Transverse colon (tissue), 4 donors: ENCODE measurements around the gene ZFAND2A. TPM values are rescaled to one million over a fixed set of nuclear protein-coding genes. Genes with fewer than 3 reads are reported as not detected.

Experiments
- DNase-seq: peaks from one replicate; pipeline ENCODE4 v3.0.0-alpha.2; 2019
- H3K27ac ChIP-seq, 4 donors: fragments of 200-600 bp; sonication (generic); 2 replicates each; pipeline ENCODE4 v1.5.1; 2016 to 2018; ENCODE audit warnings: inconsistent platforms in 4 of 4
- H3K27me3 ChIP-seq: fragments of 200-600 bp; sonication (generic); 2 replicates; pipeline ENCODE4 v1.5.1; 2017; ENCODE audit warnings: inconsistent platforms
- H3K36me3 ChIP-seq, 4 donors: fragments of 200-600 bp; sonication (generic); 2 replicates each; pipeline ENCODE4 v1.5.1; 2017 to 2019; ENCODE audit warnings: inconsistent platforms in 4 of 4
- H3K4me1 ChIP-seq, 4 donors: fragments of 200-600 bp; sonication (generic); 2 replicates each; pipeline ENCODE4 v1.5.1; 2017 to 2020; ENCODE audit warnings: inconsistent platforms in 4 of 4
- H3K4me3 ChIP-seq, 4 donors: fragments of 200-600 bp; sonication (generic); 1 replicate in 1 of 4; 2 replicates in 3 of 4; pipeline versions ENCODE4 v1.5.1 to v1.6.1; 2017 to 2019; ENCODE audit warnings: inconsistent platforms in 4 of 4
- H3K9me3 ChIP-seq, 2 donors: fragments of 200-600 bp; sonication (generic); 2 replicates each; pipeline ENCODE4 v1.5.1; 2017 to 2019; ENCODE audit warnings: inconsistent platforms in 2 of 2
- EP300 ChIP-seq: sonication (generic); formaldehyde crosslinking; IDR thresholded peaks from one replicate; pipeline ENCODE4 v1.6.1; 2017; ENCODE audit warnings: antibody characterized with exemption, low read depth
- POLR2A ChIP-seq: fragments of 450-650 bp; IDR thresholded peaks from one replicate; pipeline ENCODE4 v1.6.1; 2016; ENCODE audit warnings: antibody characterized with exemption, mild to moderate bottlenecking, moderate library complexity
- POLR2AphosphoS5 ChIP-seq, 3 donors: sonication (generic); formaldehyde crosslinking; IDR thresholded peaks; one replicate each; pipeline ENCODE4 v1.6.1; 2016; ENCODE audit warnings: antibody characterized with exemption in 3 of 3
- WGBS, 2 donors: methylation state at CpG; one replicate each; pipeline ENCODE4 v1.1.5; 2018; ENCODE audit warnings: low coverage in 1 of 2; 5-methylcytosine and 5-hydroxymethylcytosine counted together
- in situ Hi-C, 4 donors: fragments of 200-750 bp; cut with MboI; loops; one replicate each; pipeline versions ENCODE4 v1.15.0 to v1.15.1; 2017; ENCODE audit warnings: low sequenced_read_pairs in 3 of 4, low pct_ligation_motif_present in 1 of 4, low pct_unique_long_range_greater_than_20kb in 1 of 4
- intact Hi-C: fragments of 100-400 bp; cut with DNase I; formaldehyde crosslinking; loops from one replicate; pipeline ENCODE4 v1.15.1; 2023; ENCODE audit warnings: low total_unique reads
- total RNA-seq, 4 donors: library from RNA; depleted of rRNA; stranded (reverse); fragments of >200 nt; gene quantifications; one replicate each; pipeline ENCODE4 v1.1.0, GENCODE V29; 2016
- TF ChIP-seq, protein P1 (sequence below), 5 experiments: fragments of 200-600 bp in 3 of 5; fragments of 450-650 bp in 2 of 5; sonication (generic) in 3 of 5; IDR thresholded peaks; 1 replicate in 2 of 5; 2 replicates in 3 of 5; pipeline ENCODE4 v1.5.1; 2016 to 2017; ENCODE audit warnings: antibody characterized with exemption in 5 of 5, inconsistent platforms in 3 of 5, mild to moderate bottlenecking in 2 of 5, moderate library complexity in 1 of 5

The ZFAND2A gene
- total RNA-seq, 4 donors from 2014 or later, result 33.3 to 124 (median 53.1) TPM

- DNase-seq, result no peak
- in situ Hi-C loops (no loop called here), intact Hi-C loops (no loop called here)
- Histone ChIP-seq H3K4me3 (no peak overlapping the region), H3K27me3 (no peaks in the 10 kb centered on the region), H3K36me3 (no peaks in the 10 kb centered on the region), H3K9me3 (no peaks in the 10 kb centered on the region), H3K27ac (no peak overlapping the region), H3K4me1 (no peaks in the 10 kb centered on the region)
- no peak for TF ChIP-seq EP300
- no peak for TF ChIP-seq POLR2A
- TF ChIP-seq POLR2AphosphoS5 (IDR thresholded peaks at IDR 0.05), result no peak
- TF ChIP-seq, protein P1, sequence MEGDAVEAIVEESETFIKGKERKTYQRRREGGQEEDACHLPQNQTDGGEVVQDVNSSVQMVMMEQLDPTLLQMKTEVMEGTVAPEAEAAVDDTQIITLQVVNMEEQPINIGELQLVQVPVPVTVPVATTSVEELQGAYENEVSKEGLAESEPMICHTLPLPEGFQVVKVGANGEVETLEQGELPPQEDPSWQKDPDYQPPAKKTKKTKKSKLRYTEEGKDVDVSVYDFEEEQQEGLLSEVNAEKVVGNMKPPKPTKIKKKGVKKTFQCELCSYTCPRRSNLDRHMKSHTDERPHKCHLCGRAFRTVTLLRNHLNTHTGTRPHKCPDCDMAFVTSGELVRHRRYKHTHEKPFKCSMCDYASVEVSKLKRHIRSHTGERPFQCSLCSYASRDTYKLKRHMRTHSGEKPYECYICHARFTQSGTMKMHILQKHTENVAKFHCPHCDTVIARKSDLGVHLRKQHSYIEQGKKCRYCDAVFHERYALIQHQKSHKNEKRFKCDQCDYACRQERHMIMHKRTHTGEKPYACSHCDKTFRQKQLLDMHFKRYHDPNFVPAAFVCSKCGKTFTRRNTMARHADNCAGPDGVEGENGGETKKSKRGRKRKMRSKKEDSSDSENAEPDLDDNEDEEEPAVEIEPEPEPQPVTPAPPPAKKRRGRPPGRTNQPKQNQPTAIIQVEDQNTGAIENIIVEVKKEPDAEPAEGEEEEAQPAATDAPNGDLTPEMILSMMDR (IDR thresholded peaks at IDR 0.05), result no peak
- 90 to 100% methylated on average over 1 to 13 of the region's 13 CpGs for WGBS, 2 donors
Observed at GRCh38 chr7:1114088-1114487, 45.9 kb downstream of the ZFAND2A start.

DNA sequence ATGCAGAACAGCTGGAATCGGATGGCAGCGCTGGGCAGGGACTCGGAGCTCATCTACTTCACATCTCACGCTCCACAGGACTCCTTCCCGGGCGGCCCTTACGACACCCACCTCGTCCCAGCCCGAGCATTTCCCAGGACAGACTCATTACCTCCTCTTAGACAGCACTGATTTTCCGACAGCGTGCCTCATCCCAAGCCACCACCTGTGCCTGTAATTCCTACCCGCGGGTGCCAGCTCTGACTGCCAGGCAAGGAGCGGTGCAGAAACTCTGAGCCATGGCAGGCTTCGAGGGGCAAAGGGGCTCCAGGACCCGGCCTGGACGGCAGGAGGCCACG lies 46.5 kb downstream of the ZFAND2A start:
- DNase-seq, result no peak
- 96% methylated on average over 18 of the region's 18 CpGs; no CpG with 5 or more reads in 1 of the 2 donors for WGBS, 2 donors
- H3K4me3 ChIP-seq, result no peak overlapping the region
- H3K36me3 ChIP-seq, result no peaks in the 10 kb centered on the region
- intact Hi-C loops (no loop called here), in situ Hi-C loops (no loop called here)
- TF ChIP-seq POLR2A (no peak), POLR2AphosphoS5 (IDR thresholded peaks at IDR 0.05) (no peak), EP300 (no peak)
- TF ChIP-seq, protein P1 (IDR thresholded peaks at IDR 0.05), result no peak
- H3K27me3 ChIP-seq, result no peaks in the 10 kb centered on the region
- H3K4me1 ChIP-seq, result no peaks in the 10 kb centered on the region
- no peak overlapping the region for H3K27ac ChIP-seq
- no peaks in the 10 kb centered on the region for H3K9me3 ChIP-seq

DNA sequence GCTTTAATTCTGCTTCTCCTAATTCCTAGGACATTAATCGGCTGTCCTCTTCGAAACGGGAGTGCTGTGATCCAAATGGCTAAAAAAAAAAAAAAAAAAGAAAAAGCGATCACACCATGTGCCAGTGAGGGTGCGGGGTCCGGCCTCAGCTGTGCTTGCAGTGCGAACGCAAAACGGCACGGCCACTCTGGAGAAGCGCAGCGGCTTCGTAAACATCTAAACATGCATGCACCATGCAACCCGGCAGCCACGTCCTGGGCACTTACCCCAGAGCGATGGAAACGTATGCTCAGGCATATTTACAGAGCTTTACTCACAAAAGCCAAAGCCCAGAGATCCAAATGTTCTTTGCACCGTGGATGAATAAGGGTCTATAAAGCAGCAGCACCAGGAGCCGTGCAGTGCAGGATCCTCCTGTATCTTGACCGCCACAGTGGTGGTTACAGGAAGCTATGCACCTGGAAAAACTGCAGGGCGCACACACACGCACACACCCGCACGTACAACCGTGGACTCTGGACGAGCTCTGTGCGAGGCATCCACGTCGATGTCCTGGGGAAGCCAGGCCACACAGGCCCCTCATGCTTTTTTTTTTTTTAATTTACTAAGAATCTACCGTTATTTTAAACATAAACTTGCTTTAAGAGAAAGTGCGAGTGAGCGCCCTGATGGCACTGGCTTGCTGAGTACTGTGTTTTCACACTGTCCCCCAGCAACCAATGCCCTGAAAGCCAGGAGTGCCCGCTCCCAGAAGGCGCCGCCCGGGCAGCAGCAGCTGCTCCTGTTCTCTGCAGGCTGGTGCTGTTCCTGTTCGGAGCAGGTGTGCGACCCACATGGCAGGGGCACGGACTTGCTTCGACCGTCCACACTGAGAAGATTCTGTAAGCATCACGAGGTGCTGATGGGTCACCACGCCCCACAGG lies 47.1 kb downstream of the ZFAND2A start:
- no peaks in the 10 kb centered on the region for H3K27me3 ChIP-seq
- no peaks in the 10 kb centered on the region for H3K36me3 ChIP-seq
- DNase-seq, result no peak
- intact Hi-C loops, result no loop called here
- H3K9me3 ChIP-seq, result no peaks in the 10 kb centered on the region
- no peak overlapping the region for H3K4me3 ChIP-seq
- H3K4me1 ChIP-seq, result no peaks in the 10 kb centered on the region
- no peak overlapping the region for H3K27ac ChIP-seq
- in situ Hi-C loops, result no loop called here
- TF ChIP-seq POLR2A, result no peak
- no peak for TF ChIP-seq EP300
- TF ChIP-seq POLR2AphosphoS5 (IDR thresholded peaks at IDR 0.05), result no peak
- TF ChIP-seq, protein P1 (IDR thresholded peaks at IDR 0.05), result no peak
- 94 to 96% methylated on average over 26 to 43 of the region's 43 CpGs for WGBS, 2 donors

GRCh38 chr7:1112109-1112508 lies 47.9 kb downstream of the ZFAND2A start:
- 92% methylated on average over 9 of the region's 9 CpGs; no CpG with 5 or more reads in 1 of the 2 donors for WGBS, 2 donors
- in situ Hi-C loops, result no loop called here
- Histone ChIP-seq H3K27me3 (no peaks in the 10 kb centered on the region), H3K4me1 (no peaks in the 10 kb centered on the region), H3K9me3 (no peaks in the 10 kb centered on the region), H3K36me3 (no peaks in the 10 kb centered on the region), H3K4me3 (no peak overlapping the region), H3K27ac (no peak overlapping the region)
- no peak for TF ChIP-seq POLR2A
- no peak for TF ChIP-seq EP300
- no peak for TF ChIP-seq POLR2AphosphoS5 (IDR thresholded peaks at IDR 0.05)
- TF ChIP-seq, protein P1 (IDR thresholded peaks at IDR 0.05), result no peak
- DNase-seq, result no peak
- intact Hi-C loops, result no loop called here
